Heart right ventricle (tissue), 16 donors: ENCODE measurements around the gene LMAN1L. TPM values are rescaled to one million over a fixed set of nuclear protein-coding genes. Genes with fewer than 3 reads are reported as not detected.

Source experiments
- ATAC-seq, 8 donors: fragments of 200-7000 bp; cut with Tn5 transposase; one replicate each; pipeline ENCODE4 v1.9.1; 2020; ENCODE audit warnings: mild to moderate bottlenecking in 8 of 8, moderate library complexity in 8 of 8, moderate number of reproducible peaks in 1 of 8
- DNase-seq, 2 donors: peaks; one replicate each; pipeline ENCODE4 v3.0.0-alpha.2; 2020
- H3K27ac ChIP-seq, 10 donors: fragments of 200-600 bp; sonication (generic) in 2 of 10; one replicate each; pipeline versions ENCODE4 v1.5.0 to v1.8.0; 2020 to 2022; ENCODE audit warnings: mild to moderate bottlenecking in 3 of 10
- H3K27me3 ChIP-seq, 7 donors: fragments of 200-600 bp; one replicate each; pipeline ENCODE4 v1.8.0; 2021 to 2022; ENCODE audit warnings: mild to moderate bottlenecking in 2 of 7
- H3K36me3 ChIP-seq, 9 donors: fragments of 200-600 bp; sonication (generic) in 1 of 9; one replicate each; pipeline versions ENCODE4 v1.5.0 to v1.8.0; 2020 to 2022; ENCODE audit warnings: mild to moderate bottlenecking in 2 of 9
- H3K4me1 ChIP-seq, 9 donors: fragments of 200-600 bp; sonication (generic) in 1 of 9; one replicate each; pipeline versions ENCODE4 v1.5.0 to v1.8.0; 2020 to 2022; ENCODE audit warnings: mild to moderate bottlenecking in 4 of 9
- H3K4me3 ChIP-seq, 10 donors: fragments of 200-600 bp; sonication (generic) in 2 of 10; one replicate each; pipeline versions ENCODE4 v1.5.0 to v1.8.0; 2020 to 2022; ENCODE audit warnings: mild to moderate bottlenecking in 7 of 10, moderate library complexity in 2 of 10
- H3K9me3 ChIP-seq, 11 donors: fragments of 200-600 bp in 10 of 11; sonication (generic) in 2 of 11; one replicate each; pipeline versions ENCODE4 v1.5.0 to v1.8.0; 2013 to 2022; ENCODE audit warnings: mild to moderate bottlenecking in 2 of 11, control low read depth in 1 of 11, moderate library complexity in 1 of 11
- WGBS, 2 donors: extraction: QIAGEN DNeasy Blood & Tissue Kit; methylation state at CpG; one replicate each; pipeline ENCODE4 v1.1.7; 2013; ENCODE audit warnings: inconsistent platforms in 1 of 2; 5-methylcytosine and 5-hydroxymethylcytosine counted together
- intact Hi-C, 10 donors: fragments of 100-400 bp; cut with DNase I; formaldehyde crosslinking; loops; one replicate each; pipeline versions ENCODE4 v1.11.1 to v1.14.2; 2022
- polyA plus RNA-seq, 2 donors: library from polyadenylated mRNA; stranded (reverse); fragments of 200-250 nt; gene quantifications; one replicate each; pipeline ENCODE4 v1.2.3, GENCODE V29; 2013
- total RNA-seq, 10 donors: library from RNA; stranded (reverse); fragmentation: NEBNext Ultra II Directional in 3 of 10; extraction: Animal tissue kit (Norgen Biotek cat#: 25700) in 3 of 10; gene quantifications; one replicate each; pipeline versions ENCODE4 v1.2.1 to v1.2.4, GENCODE V29; 2021 to 2023
- TF ChIP-seq, protein P1 (sequence below), 9 donors: fragments of 200-600 bp; sonication (generic) in 2 of 9; IDR thresholded peaks; one replicate each; pipeline versions ENCODE4 v1.5.0 to v1.8.0; 2021 to 2022; ENCODE audit warnings: antibody characterized with exemption in 9 of 9, mild to moderate bottlenecking in 5 of 9, moderate library complexity in 1 of 9
- donor health status: Arrhythmogenic right ventricular cardiomyopathy.
- donor health status: ischemic (EF 13 %, LVEDD 7.1; RV severe dilation, severe dysfunction).
- donor health status: healthy with polysubstance abuse.
- donor health status: DM: no; HTN: yes; CAD: no.
- donor health status: DM: no; HTN: no; CAD: no.
- donor health status: ischemic (EF 25% LVEDD 6.9; RV normal size, moderate dysfunction).
- donor health status: ischemic (EF 25% LVEDD 5.7; RV mildly dilated, moderate dysfunction).
- donor health status: healthy.
- donor health status: DM: yes; HTN: yes; CAD: no.
- donor health status: Ischemic cardiomyopathy.
- donor health status: ischemic (EF 35%, LVEDD 5.7; RV mildly dilated, moderate dysfunction).
- donor health status: nonischemic (EF 11% LVEDD 7.7; RV severe dilation, severe dysfunction).
- donor health status: DM: yes; HTN: yes; CAD: no.
- donor health status: PGD.
- donor health status: ischemic (EF 29% LVEDD 5.4; RV normal size, mild dysfunction).
- donor health status: nonischemic (EF 23%, LVEDD 6.1; RV moderate dilation, normal function).

The LMAN1L gene
- total and polyA plus RNA-seq, 12 donors: 0.03 to 47.4 (median 9.0) TPM

DNA sequence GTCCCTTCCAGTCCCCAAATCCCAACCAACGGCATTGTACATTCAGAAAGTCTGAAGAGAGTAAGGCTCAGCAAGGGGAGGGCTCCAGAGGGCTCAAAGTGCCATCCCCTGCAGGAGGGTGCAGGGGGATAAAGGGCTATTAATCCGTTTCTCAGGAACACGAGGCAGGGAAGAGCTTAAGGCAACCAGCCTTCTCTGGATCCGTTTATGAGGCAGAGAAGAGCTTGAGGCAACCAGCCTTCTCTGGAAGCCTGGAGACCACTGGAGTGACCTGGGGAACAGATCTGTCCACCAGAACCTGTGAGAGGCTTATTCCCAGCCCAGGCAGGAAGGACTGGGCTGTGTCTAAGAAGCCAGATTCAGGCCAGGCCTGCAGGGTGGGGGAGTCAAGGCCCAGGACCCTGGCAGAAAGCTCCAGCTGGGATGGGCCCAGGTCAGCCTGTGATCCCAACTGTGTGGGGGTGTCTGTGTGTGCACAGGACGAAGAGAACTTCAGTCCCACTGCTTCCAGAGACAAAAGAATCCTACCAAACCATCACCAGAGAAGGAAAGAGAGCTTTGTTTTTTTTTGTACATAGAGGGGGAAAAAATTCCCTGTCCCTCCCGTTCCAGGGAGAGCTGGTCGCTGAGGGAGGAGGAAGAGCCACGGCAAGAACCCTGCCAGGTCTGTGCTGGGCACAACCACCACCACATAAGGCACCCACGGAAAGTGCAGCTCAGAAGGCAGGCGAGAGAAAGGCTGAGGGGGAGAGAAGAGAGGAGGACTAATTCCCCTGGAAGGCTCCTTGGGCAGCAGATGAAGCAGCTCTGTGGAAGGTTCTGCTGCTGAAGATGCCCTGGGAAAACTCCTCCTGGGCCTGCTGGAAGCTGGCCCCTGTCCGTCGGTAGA lies 31.9 kb downstream of the LMAN1L start:
- peak overlapping the region in 5 of 10 donors; percentile 87 to 97 (median 89) for H3K27ac ChIP-seq
- intact Hi-C loops: loop anchor here in 9 of 10 donors (2.0 to 10.0 kb wide), 7 partner anchors 24 to 93 kb away; partner anchors contain the start of genes CSK (in 4 of the 9), MPI (in 2 of the 9), COX5A (in 1 of the 9) and FAM219B (in 1 of the 9)
- ATAC-seq: no peak

DNA sequence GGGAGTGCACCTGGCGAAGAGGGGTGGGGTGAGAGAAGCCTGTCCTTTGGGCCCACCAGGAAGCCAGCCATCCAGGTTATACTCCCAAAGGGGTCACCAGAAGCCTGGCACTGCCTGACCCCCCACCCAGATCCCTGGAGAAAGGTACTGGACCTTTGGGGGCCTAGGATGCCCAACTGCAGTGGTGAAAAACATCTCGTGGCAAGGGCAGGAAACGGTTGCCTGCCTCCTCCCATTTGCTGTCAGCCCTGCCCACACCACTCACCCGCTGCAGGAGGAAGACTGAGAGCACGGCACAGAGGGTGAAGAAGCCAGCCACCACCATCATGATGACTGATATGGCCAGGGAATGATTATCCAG lies 32.6 kb downstream of the LMAN1L start:
- no peak overlapping the region for H3K4me3 ChIP-seq
- H3K27me3 ChIP-seq: no peaks in the 10 kb centered on the region
- TF ChIP-seq, protein P1, sequence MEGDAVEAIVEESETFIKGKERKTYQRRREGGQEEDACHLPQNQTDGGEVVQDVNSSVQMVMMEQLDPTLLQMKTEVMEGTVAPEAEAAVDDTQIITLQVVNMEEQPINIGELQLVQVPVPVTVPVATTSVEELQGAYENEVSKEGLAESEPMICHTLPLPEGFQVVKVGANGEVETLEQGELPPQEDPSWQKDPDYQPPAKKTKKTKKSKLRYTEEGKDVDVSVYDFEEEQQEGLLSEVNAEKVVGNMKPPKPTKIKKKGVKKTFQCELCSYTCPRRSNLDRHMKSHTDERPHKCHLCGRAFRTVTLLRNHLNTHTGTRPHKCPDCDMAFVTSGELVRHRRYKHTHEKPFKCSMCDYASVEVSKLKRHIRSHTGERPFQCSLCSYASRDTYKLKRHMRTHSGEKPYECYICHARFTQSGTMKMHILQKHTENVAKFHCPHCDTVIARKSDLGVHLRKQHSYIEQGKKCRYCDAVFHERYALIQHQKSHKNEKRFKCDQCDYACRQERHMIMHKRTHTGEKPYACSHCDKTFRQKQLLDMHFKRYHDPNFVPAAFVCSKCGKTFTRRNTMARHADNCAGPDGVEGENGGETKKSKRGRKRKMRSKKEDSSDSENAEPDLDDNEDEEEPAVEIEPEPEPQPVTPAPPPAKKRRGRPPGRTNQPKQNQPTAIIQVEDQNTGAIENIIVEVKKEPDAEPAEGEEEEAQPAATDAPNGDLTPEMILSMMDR (IDR thresholded peaks at IDR 0.05): no peak
- no peak for ATAC-seq
- no peak for DNase-seq
- H3K9me3 ChIP-seq: no peaks in the 10 kb centered on the region
- 82% methylated on average over 5 of the region's 5 CpGs for WGBS, 2 donors
- intact Hi-C loops: loop anchor here in 3 of 10 donors (2.0 to 10.0 kb wide), 3 partner anchors 24 to 60 kb away; partner anchors contain the start of genes MPI (in 2 of the 3) and CSK (in 1 of the 3)
- peaks cover 5 to 38% (median 23%) of the 10 kb centered on the region in 9 donors for H3K4me1 ChIP-seq
- H3K27ac ChIP-seq: peak overlapping the region in 1 of 10 donors; percentile 89
- peaks cover 0 to 70% (median 36%) of the 10 kb centered on the region in 9 donors for H3K36me3 ChIP-seq

More for the DNA sequence above, 31.9 kb downstream of the LMAN1L start:
- DNase-seq: no peak
- Histone ChIP-seq H3K4me1 (peaks cover 5 to 38% (median 23%) of the 10 kb centered on the region in 9 donors), H3K36me3 (peaks cover 0 to 70% (median 31%) of the 10 kb centered on the region in 9 donors), H3K9me3 (no peaks in the 10 kb centered on the region), H3K27me3 (no peaks in the 10 kb centered on the region), H3K4me3 (no peak overlapping the region)
- 82 to 86% methylated on average over 12 of the region's 12 CpGs for WGBS, 2 donors
- TF ChIP-seq, protein P1 (IDR thresholded peaks at IDR 0.05): no peak

DNA sequence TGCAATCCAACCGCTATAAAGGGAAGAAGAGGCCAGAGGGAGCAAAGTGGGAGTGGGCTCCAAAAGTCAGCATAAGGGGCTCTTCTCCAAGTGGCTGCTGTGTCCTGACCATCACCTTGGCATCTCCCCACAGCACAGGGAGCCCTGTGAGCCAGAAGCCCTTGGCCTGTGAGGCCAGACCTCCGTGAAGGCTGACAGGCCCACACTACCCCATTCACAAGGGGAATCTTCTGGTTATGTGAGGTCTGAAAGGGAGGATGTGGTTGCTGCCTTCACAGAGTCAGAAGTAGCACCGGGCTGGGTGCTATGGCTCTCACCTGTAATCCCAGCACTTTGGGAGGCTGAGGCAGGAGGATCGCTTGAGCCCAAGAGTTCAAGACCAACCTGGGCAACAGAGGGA lies 32.9 kb downstream of the LMAN1L start:
- H3K4me3 ChIP-seq: no peak overlapping the region
- H3K9me3 ChIP-seq: no peaks in the 10 kb centered on the region
- peak overlapping the region in 1 of 10 donors; percentile 89 for H3K27ac ChIP-seq
- intact Hi-C loops: loop anchor here in 3 of 10 donors (2.0 to 10.0 kb wide), 3 partner anchors 23 to 61 kb away; partner anchors contain the start of genes MPI (in 2 of the 3) and CSK (in 1 of the 3)
- WGBS, 2 donors: 84 to 88% methylated on average over 4 of the region's 4 CpGs
- H3K27me3 ChIP-seq: no peaks in the 10 kb centered on the region
- TF ChIP-seq, protein P1 (IDR thresholded peaks at IDR 0.05): no peak
- no peak for ATAC-seq
- no peak for DNase-seq
- peaks cover 5 to 38% (median 23%) of the 10 kb centered on the region in 9 donors for H3K4me1 ChIP-seq
- peaks cover 0 to 70% (median 37%) of the 10 kb centered on the region in 9 donors for H3K36me3 ChIP-seq

DNA sequence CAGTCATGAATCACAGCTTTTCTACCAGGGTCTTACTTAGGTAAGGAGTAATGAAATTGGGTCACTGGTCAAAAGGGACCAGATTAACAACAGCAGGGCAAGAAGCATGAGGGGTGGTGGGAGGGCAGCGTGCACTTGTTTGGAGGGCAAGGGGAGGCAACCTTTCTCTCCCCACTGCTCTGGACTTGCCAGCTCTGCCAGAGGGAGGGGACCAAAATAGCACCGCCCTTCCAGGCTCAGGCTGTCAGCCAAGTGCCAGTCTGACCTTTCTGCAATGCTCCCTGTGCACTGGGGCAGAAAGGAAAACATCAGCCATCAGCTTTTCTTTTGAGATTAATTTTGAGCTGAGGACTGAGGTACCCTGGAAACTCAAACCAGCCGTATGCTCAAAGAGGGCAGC lies 34.8 kb downstream of the LMAN1L start:
- Histone ChIP-seq H3K27me3 (no peaks in the 10 kb centered on the region), H3K9me3 (no peaks in the 10 kb centered on the region), H3K27ac (peak overlapping the region in 7 of 10 donors; percentile 30 to 74 (median 68)), H3K4me3 (no peak overlapping the region), H3K4me1 (peaks cover 5 to 27% (median 16%) of the 10 kb centered on the region in 9 donors), H3K36me3 (peaks cover 0 to 82% (median 52%) of the 10 kb centered on the region in 9 donors)
- 47 to 67% methylated on average over 3 of the region's 3 CpGs for WGBS, 2 donors
- peak in 6 of 8 donors; percentile 27 to 66 (median 52) for ATAC-seq
- intact Hi-C loops: loop anchor here in 3 of 10 donors (10.0 kb wide), 2 partner anchors 47 to 63 kb away; partner anchors contain the start of genes MPI (in 2 of the 3) and CSK (in 1 of the 3)
- TF ChIP-seq, protein P1 (IDR thresholded peaks at IDR 0.05): no peak
- DNase-seq: peak; percentile 51 to 65
